Breast epithelium (tissue), 4 donors: ENCODE results near the gene RHOT2. TPM values are rescaled to one million over a fixed set of nuclear protein-coding genes. Genes with fewer than 3 reads are reported as not detected.

ENCODE experiments used
- DNase-seq, 2 donors: peaks; one replicate each; pipeline ENCODE4 v3.0.0-alpha.2; 2019; ENCODE audit warnings: low spot score in 2 of 2
- H3K27ac ChIP-seq, 2 donors: fragments of 200-600 bp; sonication (generic) in 1 of 2; one replicate each; pipeline ENCODE4 v1.5.1; 2016 to 2019; ENCODE audit warnings: mild to moderate bottlenecking in 1 of 2
- H3K27me3 ChIP-seq, 2 donors: fragments of 200-600 bp; sonication (generic) in 1 of 2; one replicate each; pipeline versions ENCODE4 v1.5.1 to v1.6.0; 2017 to 2019; ENCODE audit warnings: control low read depth in 1 of 2, mild to moderate bottlenecking in 1 of 2
- H3K36me3 ChIP-seq: fragments of 200-600 bp; one replicate; pipeline ENCODE4 v1.5.1; 2019
- H3K4me1 ChIP-seq, 2 donors: fragments of 200-600 bp; sonication (generic); one replicate each; pipeline ENCODE4 v1.5.1; 2016 to 2019; ENCODE audit warnings: control low read depth in 1 of 2
- H3K4me3 ChIP-seq, 3 donors: fragments of 200-600 bp; sonication (generic); 1 replicate in 2 of 3; 2 replicates in 1 of 3; pipeline ENCODE4 v1.5.1; 2016 to 2019; ENCODE audit warnings: mild to moderate bottlenecking in 3 of 3, moderate library complexity in 2 of 3
- H3K9me3 ChIP-seq, 2 donors: fragments of 200-600 bp; sonication (generic) in 1 of 2; one replicate each; pipeline ENCODE4 v1.5.1; 2016 to 2019; ENCODE audit warnings: control low read depth in 1 of 2
- CTCF ChIP-seq, 3 donors: fragments of 450-650 bp; IDR thresholded peaks; one replicate each; pipeline ENCODE4 v1.5.1; 2016 to 2017; ENCODE audit warnings: antibody characterized with exemption in 3 of 3, mild to moderate bottlenecking in 3 of 3, moderate library complexity in 3 of 3
- POLR2A ChIP-seq: fragments of 450-650 bp; IDR thresholded peaks from one replicate; pipeline ENCODE4 v1.6.1; 2016; ENCODE audit warnings: antibody characterized with exemption, mild to moderate bottlenecking, moderate library complexity
- POLR2AphosphoS5 ChIP-seq, 3 donors: sonication (generic); formaldehyde crosslinking; IDR thresholded peaks; one replicate each; pipeline ENCODE4 v1.6.1; 2017; ENCODE audit warnings: antibody characterized with exemption in 3 of 3
- intact Hi-C: fragments of 100-400 bp; cut with DNase I; formaldehyde crosslinking; loops from one replicate; pipeline ENCODE4 v1.15.1; 2023; ENCODE audit warnings: low total_unique reads
- total RNA-seq, 3 donors: library from RNA; depleted of rRNA; stranded (reverse); fragments of >200 nt; gene quantifications; one replicate each; pipeline ENCODE4 v1.1.0, GENCODE V29; 2016

Gene RHOT2
- total RNA-seq, 3 donors from 2014 or later = 39.4 to 90.8 (median 66.9) TPM

- Histone ChIP-seq H3K36me3 (no peaks in the 10 kb centered on the region), H3K27me3 (peaks cover 23 to 95% of the 10 kb centered on the region in 2 donors), H3K9me3 (no peaks in the 10 kb centered on the region), H3K27ac (no peak overlapping the region), H3K4me3 (peak overlapping the region in 2 of 3 donors; percentile 27 to 60), H3K4me1 (peaks cover 2 to 6% of the 10 kb centered on the region in 2 donors)
- intact Hi-C loops = no loop called here
- TF ChIP-seq POLR2AphosphoS5 (IDR thresholded peaks at IDR 0.05) = no peak
- no peak for TF ChIP-seq POLR2A
- TF ChIP-seq CTCF (IDR thresholded peaks at IDR 0.05) = no peak
- DNase-seq = no peak
Observed at GRCh38 chr16:704552-705380, 36.8 kb downstream of the RHOT2 start.

GRCh38 chr16:705431-706188 lies 37.7 kb downstream of the RHOT2 start, which contains the start of gene FBXL16:
Gene FBXL16 (minus strand): TSS chr16:705801. CDS start chr16:697405, 8,396 bp downstream.
- H3K4me1 ChIP-seq = peaks cover 2 to 6% of the 10 kb centered on the region in 2 donors
- intact Hi-C loops = no loop called here
- H3K27ac ChIP-seq = no peak within 1 kb of the TSS
- H3K4me3 ChIP-seq = peak within 1 kb of the TSS in 2 of 3 donors; percentile 27 to 60
- DNase-seq = no peak
- no peaks in the 10 kb centered on the region for H3K9me3 ChIP-seq
- TF ChIP-seq POLR2AphosphoS5 (IDR thresholded peaks at IDR 0.05) (no peak), POLR2A (no peak), CTCF (IDR thresholded peaks at IDR 0.05) (no peak)
- peaks cover 24 to 95% of the 10 kb centered on the region in 2 donors for H3K27me3 ChIP-seq
- H3K36me3 ChIP-seq = no peaks in the 10 kb centered on the region

- H3K27ac ChIP-seq = no peak overlapping the region
- H3K27me3 ChIP-seq = peaks cover 23 to 95% of the 10 kb centered on the region in 2 donors
- H3K36me3 ChIP-seq = no peaks in the 10 kb centered on the region
- H3K4me3 ChIP-seq = peak overlapping the region in 2 of 3 donors; percentile 27 to 60
- no peak for TF ChIP-seq CTCF (IDR thresholded peaks at IDR 0.05)
- TF ChIP-seq POLR2A = no peak
- TF ChIP-seq POLR2AphosphoS5 (IDR thresholded peaks at IDR 0.05) = no peak
- DNase-seq = no peak
- peaks cover 0 to 6% of the 10 kb centered on the region in 2 donors for H3K4me1 ChIP-seq
- H3K9me3 ChIP-seq = no peaks in the 10 kb centered on the region
- intact Hi-C loops = no loop called here
Observed at GRCh38 chr16:706189-707061, 38.5 kb downstream of the RHOT2 start.

GRCh38 chr16:707062-707538 lies 39.2 kb downstream of the RHOT2 start:
- DNase-seq = no peak
- no peak overlapping the region for H3K27ac ChIP-seq
- peaks cover 0 to 6% of the 10 kb centered on the region in 2 donors for H3K4me1 ChIP-seq
- H3K27me3 ChIP-seq = peaks cover 24 to 95% of the 10 kb centered on the region in 2 donors
- intact Hi-C loops = no loop called here
- TF ChIP-seq POLR2A = no peak
- TF ChIP-seq CTCF (IDR thresholded peaks at IDR 0.05) = no peak
- TF ChIP-seq POLR2AphosphoS5 (IDR thresholded peaks at IDR 0.05) = no peak
- H3K9me3 ChIP-seq = no peaks in the 10 kb centered on the region
- no peaks in the 10 kb centered on the region for H3K36me3 ChIP-seq
- H3K4me3 ChIP-seq = no peak overlapping the region
